Posterior vena cava (tissue), 2 donors: Measurements from ENCODE around the gene LCN6. TPM values are rescaled to one million over a fixed set of nuclear protein-coding genes. Genes with fewer than 3 reads are reported as not detected.

Experiments
- DNase-seq: peaks from one replicate; pipeline ENCODE4 v3.0.0-alpha.2; 2020; ENCODE audit warnings: low spot score
- intact Hi-C, 2 donors: fragments of 100-400 bp; cut with DNase I; formaldehyde crosslinking; loops; one replicate each; pipeline versions ENCODE4 v1.14.1 to v1.14.2; 2022 to 2023
- total RNA-seq, 2 donors: library from RNA; stranded (reverse); fragmentation: NEBNext Ultra II Directional; extraction: Animal tissue kit (Norgen Biotek cat#: 25700); gene quantifications; one replicate each; pipeline ENCODE4 v1.2.1, GENCODE V29; 2021
- donor health status: DM: yes; HTN: yes; CAD: no.
- donor health status: DM: yes; HTN: yes; CAD: no.

The LCN6 gene
- total RNA-seq, 2 donors from 2014 or later, result 22.8 to 36.9 TPM

GRCh38 chr9:136734837-136735496 is 13.4 kb downstream of the LCN6 start:
- no peak for DNase-seq
- intact Hi-C loops, result no loop called here

GRCh38 chr9:136733611-136734010 is 14.7 kb downstream of the LCN6 start:
- DNase-seq, result no peak
- intact Hi-C loops, result no loop called here

GRCh38 chr9:136732444-136733178 is 15.7 kb downstream of the LCN6 start:
- DNase-seq, result no peak
- intact Hi-C loops, result no loop called here

GRCh38 chr9:136729926-136730325 is 18.4 kb downstream of the LCN6 start:
- DNase-seq, result no peak
- intact Hi-C loops, result no loop called here

GRCh38 chr9:136729144-136729543 is 19.2 kb downstream of the LCN6 start:
- no peak for DNase-seq
- intact Hi-C loops, result no loop called here

DNA sequence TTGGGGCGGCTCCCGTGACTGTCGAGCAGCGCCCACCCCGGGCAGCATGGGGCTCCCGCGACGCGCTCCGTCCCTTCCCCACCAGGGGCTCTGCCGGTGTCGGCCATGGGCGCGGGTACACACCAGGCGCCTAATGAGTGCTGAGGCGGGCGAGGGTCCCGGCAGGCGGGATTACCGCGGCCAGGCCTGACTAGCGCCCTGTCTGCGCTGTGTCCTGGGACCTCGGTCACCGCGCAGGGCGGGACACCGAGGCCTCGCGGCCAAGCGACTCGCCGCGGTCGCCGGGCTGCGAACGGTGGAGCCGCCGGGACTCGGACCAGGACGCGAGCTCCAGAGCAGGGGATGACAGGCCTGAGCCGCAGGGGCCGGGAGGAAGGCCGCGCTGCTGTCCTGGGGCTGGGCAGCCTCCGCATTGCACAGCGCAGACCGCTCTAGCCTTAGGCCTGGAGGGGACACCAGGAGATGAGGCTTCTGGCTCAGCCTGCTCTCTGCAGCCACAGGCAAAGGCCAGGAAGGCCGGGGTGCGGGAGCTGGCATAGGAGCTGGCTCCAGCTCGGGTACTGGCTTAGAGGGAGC is 19.7 kb downstream of the LCN6 start:
- peak; percentile 81 for DNase-seq
- intact Hi-C loops, result no loop called here

DNA sequence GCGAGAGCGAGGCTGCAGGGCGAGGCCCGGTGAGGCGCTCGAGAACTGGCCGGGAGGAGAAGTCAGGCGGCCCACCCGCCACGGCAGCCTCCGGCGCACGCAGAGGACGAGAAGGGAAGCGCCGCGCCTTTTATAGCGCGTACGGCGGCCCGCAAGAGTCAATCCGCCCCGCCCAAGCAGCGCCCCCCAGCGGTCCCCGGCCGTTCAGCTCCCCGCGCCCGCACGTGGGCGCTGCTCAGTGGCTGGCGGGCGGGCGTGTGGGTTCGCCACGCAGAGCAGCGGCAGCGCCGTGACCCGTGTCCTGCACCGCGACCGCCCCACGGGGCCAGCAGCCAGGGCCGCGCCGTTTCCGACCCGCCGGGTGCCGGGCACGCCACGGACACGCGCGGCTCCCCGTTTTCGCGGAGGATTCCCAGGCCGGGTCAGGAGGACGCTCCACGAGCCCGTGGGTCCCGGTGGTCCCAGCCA is 20.2 kb downstream of the LCN6 start:
- DNase-seq, result peak; percentile 98
- intact Hi-C loops, result no loop called here

DNA sequence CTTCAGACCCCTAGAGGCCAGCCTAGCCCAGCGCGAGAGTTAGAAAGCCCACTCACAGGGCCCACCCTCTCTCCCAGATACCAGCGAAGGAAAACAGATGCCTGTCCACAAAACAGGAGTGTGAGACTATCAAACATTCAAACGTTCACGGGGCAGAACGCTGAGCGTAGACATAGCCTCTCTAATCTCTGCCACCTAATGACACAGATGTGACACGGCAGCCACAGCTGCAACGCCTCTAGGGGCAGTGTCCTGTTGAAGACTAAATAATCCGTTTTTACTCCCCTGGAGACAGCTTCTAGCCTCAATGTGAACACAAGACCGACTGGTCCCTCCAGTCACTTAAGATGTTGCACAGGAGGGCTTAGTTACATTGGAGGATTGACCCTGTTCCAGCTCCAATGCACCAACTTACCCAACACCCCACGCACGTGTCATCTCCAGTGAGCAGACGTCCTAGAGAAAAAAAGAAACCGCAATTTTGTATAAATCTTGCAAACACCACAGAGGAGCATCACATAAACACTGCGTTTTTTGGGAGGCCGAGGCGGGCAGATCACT is 21.6 kb downstream of the LCN6 start:
- no peak for DNase-seq
- intact Hi-C loops, result no loop called here

DNA sequence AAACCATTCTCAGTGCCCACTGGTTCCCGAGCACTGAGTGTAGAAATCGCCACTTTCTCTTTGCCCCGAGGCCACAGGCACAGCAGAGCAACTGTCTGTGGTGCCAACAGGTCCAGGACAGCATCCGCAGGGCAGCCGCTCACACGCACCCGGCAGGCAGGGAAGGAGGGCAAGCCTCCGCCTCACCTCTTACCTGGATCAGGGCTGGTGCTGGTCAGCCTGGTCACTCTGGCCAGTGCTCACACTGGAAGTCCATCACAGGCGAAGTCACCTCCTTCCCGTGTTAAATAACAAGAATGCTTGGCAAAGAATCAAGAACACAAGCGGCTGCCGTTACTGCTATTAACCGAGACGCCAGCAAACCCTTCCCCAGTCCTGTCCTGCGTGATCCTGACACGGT is 22.2 kb downstream of the LCN6 start:
- intact Hi-C loops, result no loop called here
- DNase-seq, result peak; percentile 77

GRCh38 chr9:136725612-136726011 is 22.7 kb downstream of the LCN6 start:
- no peak for DNase-seq
- intact Hi-C loops, result no loop called here

DNA sequence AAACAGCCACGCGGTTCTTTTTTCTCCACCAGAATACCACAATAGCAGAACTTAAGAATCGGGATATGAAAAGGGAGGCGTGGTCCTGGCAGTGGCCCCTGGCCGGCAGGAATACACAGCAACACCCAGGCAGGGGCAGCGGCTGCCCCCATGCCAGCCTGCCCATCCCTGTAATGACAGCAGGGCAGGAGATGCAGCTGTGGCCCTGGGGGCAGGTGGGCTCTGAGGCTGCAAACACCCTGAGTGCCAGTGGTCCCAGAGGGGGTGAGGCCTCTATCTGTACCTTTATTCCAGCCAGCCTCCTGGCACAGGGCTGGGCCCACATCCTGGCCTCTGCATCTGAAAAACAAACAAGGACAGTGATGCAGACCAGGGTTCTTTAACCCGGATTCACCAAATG is 23.6 kb downstream of the LCN6 start:
- intact Hi-C loops, result no loop called here
- no peak for DNase-seq

DNA sequence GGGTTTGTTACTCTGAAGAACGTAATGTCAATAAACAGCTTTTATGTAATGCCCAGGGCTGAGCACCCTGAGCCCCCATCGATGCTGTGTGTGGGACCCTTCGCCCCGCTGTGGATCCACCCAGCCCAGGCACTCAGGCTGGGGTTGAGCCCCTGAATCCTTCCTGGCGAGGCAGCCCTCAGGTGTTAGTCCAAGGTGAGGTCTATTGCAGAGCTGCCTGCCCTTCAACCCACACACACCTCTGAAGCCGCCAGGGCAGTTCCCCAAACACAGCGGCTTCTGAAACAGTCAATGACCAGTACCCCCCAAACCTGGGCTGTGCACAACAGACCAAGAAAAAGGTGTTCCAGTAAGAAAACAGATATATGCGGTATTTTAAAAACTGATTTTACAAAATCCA is 24.3 kb downstream of the LCN6 start:
- DNase-seq, result no peak
- intact Hi-C loops, result loop anchor here in 1 of 2 donors (1.0 kb wide), 1 partner anchor 37 kb away; the partner anchor contains the start of gene AGPAT2

- DNase-seq, result no peak
- intact Hi-C loops, result loop anchor here in 1 of 2 donors (1.0 kb wide), 1 partner anchor 36 kb away; the partner anchor contains the start of gene AGPAT2
These were observed 24.9 kb downstream of the LCN6 start for GRCh38 chr9:136723362-136723976.

DNA sequence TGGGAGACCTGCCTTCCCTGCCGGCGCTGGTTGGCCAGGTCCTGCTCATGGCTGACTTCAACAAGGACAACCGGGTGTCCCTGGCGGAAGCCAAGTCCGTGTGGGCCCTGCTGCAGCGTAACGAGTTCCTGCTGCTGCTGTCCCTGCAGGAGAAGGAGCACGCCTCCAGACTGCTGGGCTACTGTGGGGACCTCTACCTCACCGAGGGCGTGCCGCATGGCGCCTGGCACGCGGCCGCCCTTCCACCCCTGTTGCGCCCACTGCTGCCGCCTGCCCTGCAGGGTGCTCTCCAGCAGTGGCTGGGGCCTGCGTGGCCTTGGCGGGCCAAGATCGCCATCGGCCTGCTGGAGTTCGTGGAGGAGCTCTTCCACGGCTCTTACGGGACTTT is 25.4 kb downstream of the LCN6 start:
- no peak for DNase-seq
- intact Hi-C loops, result loop anchor here in 1 of 2 donors (1.0 kb wide), 1 partner anchor 36 kb away; the partner anchor contains the start of gene AGPAT2

DNA sequence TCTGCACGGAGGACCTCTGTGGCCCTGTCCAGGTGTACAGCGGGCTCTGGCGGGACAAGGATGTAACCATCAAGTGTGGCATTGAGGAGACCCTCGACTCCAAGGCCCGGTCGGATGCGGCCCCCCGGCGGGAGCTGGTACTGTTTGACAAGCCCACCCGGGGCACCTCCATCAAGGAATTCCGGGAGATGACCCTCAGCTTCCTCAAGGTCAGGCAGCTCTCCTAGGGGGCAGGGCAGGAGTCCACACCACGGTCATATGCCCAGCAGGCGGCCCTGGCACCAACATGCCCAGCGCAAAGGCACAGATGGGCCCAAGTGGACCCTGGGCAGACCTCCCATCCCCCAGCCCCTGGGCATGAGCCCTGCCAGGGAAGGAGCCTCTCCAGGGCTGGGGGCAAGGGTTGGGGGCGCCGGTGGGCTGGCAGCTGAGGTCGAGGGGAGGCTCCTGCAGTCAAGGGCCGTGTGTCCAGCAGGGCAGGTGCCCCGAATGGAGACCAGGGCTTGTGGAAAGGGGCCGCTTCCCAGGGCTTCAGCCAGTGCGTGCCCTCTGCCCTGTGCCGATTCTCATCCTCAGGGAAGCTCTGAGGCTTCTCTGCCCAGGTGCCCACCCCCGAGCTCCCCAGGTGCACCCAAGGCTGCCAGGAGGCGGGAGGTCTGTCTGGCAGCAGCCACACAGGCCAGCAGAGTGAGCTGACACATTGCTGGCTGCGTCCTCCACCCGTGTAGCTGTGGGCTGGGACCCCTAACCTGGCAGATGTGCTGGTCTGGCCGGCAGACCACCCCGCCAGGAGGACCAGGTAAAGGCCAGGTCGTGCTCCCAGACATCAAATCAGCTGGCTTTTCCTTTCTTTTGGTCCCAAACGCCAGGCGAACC is 26.0 kb downstream of the LCN6 start:
- intact Hi-C loops, result no loop called here
- peak; percentile 73 for DNase-seq

GRCh38 chr9:136721339-136722092 is 26.8 kb downstream of the LCN6 start:
- peak; percentile 88 for DNase-seq
- intact Hi-C loops, result no loop called here

- intact Hi-C loops, result no loop called here
- DNase-seq, result no peak
These were observed 27.4 kb downstream of the LCN6 start for GRCh38 chr9:136720898-136721338.
